H1 (cell line): ENCODE results near the gene OPRD1. TPM values are rescaled to one million over a fixed set of nuclear protein-coding genes. Genes with fewer than 3 reads are reported as not detected.

Experiments used
- CTCF ChIA-PET: fragments of 300-600 bp; sonication (Branson Sonifier 250); formaldehyde crosslinking; loops from one replicate; lab custom pipeline; 2021; ENCODE audit not compliant: partially characterized antibody; lab: Charles Lee
- POLR2A ChIA-PET: fragments of 300-600 bp; sonication (Branson Sonifier 250); formaldehyde crosslinking; loops from one replicate; lab custom pipeline; 2021; ENCODE audit warnings: inconsistent platforms; ENCODE audit not compliant: partially characterized antibody; lab: Charles Lee
- DNase-seq, 2 experiments: peaks; one replicate each; pipeline versions ENCODE4 v3.0.0 to v3.0.0-alpha.2; 2010 to 2022; ENCODE audit warnings: low spot score in 2 of 2, low read depth in 1 of 2, mixed read lengths in 1 of 2
- FAIRE-seq: peaks from 2 replicates; lab custom pipeline; 2011; peaks lifted over from hg19 to GRCh38; lab: Jason Lieb, UNC
- H2AFZ ChIP-seq: 2 replicates; pipeline ENCODE4 v1.8.1; 2012; ENCODE audit warnings: low read length, inconsistent platforms
- H2AK5ac ChIP-seq: 2 replicates; pipeline ENCODE4 v1.6.1; 2013; ENCODE audit warnings: low read depth, low read length
- H2BK120ac ChIP-seq: replicated peaks from 2 replicates; pipeline ENCODE3; 2013; ENCODE audit warnings: low read depth, low read length, inconsistent platforms
- H2BK12ac ChIP-seq: 2 replicates; pipeline ENCODE4 v1.6.1; 2013; ENCODE audit warnings: low read depth, low read length
- H2BK15ac ChIP-seq: 2 replicates; pipeline ENCODE4 v1.6.1; 2013; ENCODE audit warnings: low read length
- H2BK20ac ChIP-seq: 2 replicates; pipeline ENCODE4 v1.6.1; 2013; ENCODE audit warnings: low read length
- H2BK5ac ChIP-seq: 2 replicates; pipeline ENCODE4 v1.6.1; 2013; ENCODE audit warnings: low read depth, low read length
- H3K14ac ChIP-seq: 2 replicates; pipeline ENCODE4 v1.6.1; 2013; ENCODE audit warnings: inconsistent platforms; ENCODE audit not compliant: insufficient read length
- H3K18ac ChIP-seq: 2 replicates; pipeline ENCODE4 v1.6.1; 2013; ENCODE audit warnings: low read length; ENCODE audit errors: extremely low read depth
- H3K23ac ChIP-seq: 2 replicates; pipeline ENCODE4 v1.6.1; 2013; ENCODE audit warnings: inconsistent platforms; ENCODE audit not compliant: insufficient read length
- H3K23me2 ChIP-seq: 2 replicates; pipeline ENCODE4 v1.6.1; 2013; ENCODE audit warnings: low read depth, low read length
- H3K27ac ChIP-seq: 2 replicates; pipeline ENCODE4 v1.6.1; 2011; ENCODE audit warnings: low read depth, low read length, inconsistent platforms
- H3K27me3 ChIP-seq, 4 experiments: replicated peaks in 1 of 4; 1 replicate in 1 of 4; 2 replicates in 3 of 4; pipeline versions ENCODE4 v1.6.1 to v1.8.1; 2011 to 2013; ENCODE audit warnings: low read length in 3 of 4, mild to moderate bottlenecking in 3 of 4, inconsistent platforms in 2 of 4, mixed read lengths in 2 of 4, moderate library complexity in 1 of 4; ENCODE audit not compliant: control insufficient read depth in 3 of 4, insufficient read depth in 3 of 4; ENCODE audit errors: extremely low read depth in 1 of 4
- H3K36me3 ChIP-seq, 4 experiments: 2 replicates each; pipeline versions ENCODE4 v1.6.1 to v1.8.1; 2011 to 2013; ENCODE audit warnings: mild to moderate bottlenecking in 4 of 4, low read length in 3 of 4, moderate library complexity in 2 of 4, control low read depth in 1 of 4, inconsistent platforms in 1 of 4; ENCODE audit not compliant: insufficient read depth in 4 of 4, control insufficient read depth in 2 of 4
- H3K4ac ChIP-seq: replicated peaks from 2 replicates; pipeline ENCODE3; 2013; ENCODE audit warnings: low read length, low read depth, mixed read lengths, inconsistent platforms; ENCODE audit not compliant: insufficient read length
- H3K4me1 ChIP-seq, 4 experiments: replicated peaks in 1 of 4; 1 replicate in 1 of 4; 2 replicates in 3 of 4; pipeline versions ENCODE4 v1.6.1 to v1.8.1; 2011 to 2013; ENCODE audit warnings: low read length in 3 of 4, inconsistent platforms in 2 of 4, mixed read lengths in 1 of 4; ENCODE audit not compliant: insufficient read depth in 4 of 4, control insufficient read depth in 3 of 4
- H3K4me2 ChIP-seq, 2 experiments: 2 replicates each; pipeline versions ENCODE4 v1.6.1 to v1.8.1; 2011 to 2013; ENCODE audit warnings: low read depth in 2 of 2, low read length in 2 of 2, control low read depth in 1 of 2, inconsistent platforms in 1 of 2, mild to moderate bottlenecking in 1 of 2; ENCODE audit not compliant: insufficient read depth in 1 of 2
- H3K4me3 ChIP-seq, 4 experiments: fragments of 200-600, 300-600 bp in 1 of 4; sonication (generic), shearing (Covaris generic), sonication (Bioruptor Twin) in 1 of 4; 2 replicates each; pipeline versions ENCODE4 v1.5.1 to v1.8.1; 2011 to 2016; ENCODE audit warnings: low read length in 4 of 4, low read depth in 3 of 4, control low read depth in 2 of 4, inconsistent platforms in 2 of 4, mild to moderate bottlenecking in 2 of 4, mixed read lengths in 1 of 4, moderate library complexity in 1 of 4; ENCODE audit not compliant: insufficient read depth in 2 of 4; ENCODE audit errors: extremely low read depth in 1 of 4
- H3K56ac ChIP-seq: replicated peaks from 2 replicates; pipeline ENCODE3; 2013; ENCODE audit warnings: low read depth, mild to moderate bottlenecking, mixed read lengths, low read length, inconsistent platforms; ENCODE audit not compliant: insufficient read length
- H3K79me1 ChIP-seq: 2 replicates; pipeline ENCODE4 v1.6.1; 2013; ENCODE audit warnings: low read depth, low read length, control low read depth
- H3K79me2 ChIP-seq, 2 experiments: 2 replicates each; pipeline versions ENCODE4 v1.6.1 to v1.8.1; 2012 to 2013; ENCODE audit warnings: low read length in 2 of 2, mild to moderate bottlenecking in 2 of 2, inconsistent platforms in 1 of 2; ENCODE audit not compliant: insufficient read depth in 2 of 2, control insufficient read depth in 1 of 2
- H3K9ac ChIP-seq, 4 experiments: replicated peaks in 1 of 4; 1 replicate in 1 of 4; 2 replicates in 3 of 4; pipeline versions ENCODE4 v1.6.1 to v1.8.1; 2011 to 2013; ENCODE audit warnings: low read depth in 3 of 4, low read length in 3 of 4, control low read depth in 2 of 4, mild to moderate bottlenecking in 2 of 4, moderate library complexity in 2 of 4, inconsistent platforms in 1 of 4; ENCODE audit errors: extremely low read depth in 1 of 4
- H3K9me3 ChIP-seq, 2 experiments: 2 replicates each; pipeline versions ENCODE4 v1.6.1 to v1.8.1; 2012 to 2013; ENCODE audit warnings: mild to moderate bottlenecking in 2 of 2, moderate library complexity in 2 of 2, control low read depth in 1 of 2, inconsistent platforms in 1 of 2, low read depth in 1 of 2, low read length in 1 of 2, mixed read lengths in 1 of 2; ENCODE audit not compliant: insufficient read depth in 2 of 2
- H4K20me1 ChIP-seq, 2 experiments: replicated peaks in 1 of 2; 2 replicates each; pipeline versions ENCODE3 to v1.8.1; 2011 to 2013; ENCODE audit warnings: inconsistent platforms in 2 of 2, low read length in 2 of 2, mild to moderate bottlenecking in 1 of 2; ENCODE audit not compliant: insufficient read depth in 2 of 2, control insufficient read depth in 1 of 2
- H4K5ac ChIP-seq: 2 replicates; pipeline ENCODE4 v1.6.1; 2013; ENCODE audit warnings: low read length, low read depth, mixed read lengths, inconsistent platforms; ENCODE audit not compliant: insufficient read length
- H4K8ac ChIP-seq: 2 replicates; pipeline ENCODE4 v1.8.0; 2013; ENCODE audit warnings: mild to moderate bottlenecking, moderate library complexity, low read length, inconsistent platforms; ENCODE audit not compliant: insufficient read depth; ENCODE audit errors: extremely low read depth
- H4K91ac ChIP-seq: replicated peaks from 2 replicates; pipeline ENCODE3; 2013; ENCODE audit warnings: low read length, mixed read lengths, inconsistent platforms; ENCODE audit not compliant: insufficient read length
- CHD1 ChIP-seq: IDR thresholded peaks from 2 replicates; pipeline ENCODE4 v1.6.1; 2012; ENCODE audit warnings: low read depth, low read length, improper control_type of control experiment
- KDM5A ChIP-seq: fragments of 200-600 bp; IDR thresholded peaks from 2 replicates; pipeline ENCODE4 v1.7.1; 2012; ENCODE audit warnings: mild to moderate bottlenecking, low read length, inconsistent platforms, mixed read lengths
- MAX ChIP-seq: IDR thresholded peaks from 2 replicates; pipeline ENCODE4 v1.6.1; 2012; ENCODE audit warnings: inconsistent platforms
- RFX5 ChIP-seq: IDR thresholded peaks from 2 replicates; pipeline ENCODE4 v1.6.1; 2011; ENCODE audit warnings: low read depth, low read length, improper control_type of control experiment, borderline replicate concordance
- WGBS, 2 experiments: shearing (Covaris generic) in 1 of 2; methylation state at CpG; one replicate each; pipeline versions ENCODE4 v1.1.6 to v1.1.7; 2013 to 2015; ENCODE audit warnings: low lambda C conversion rate in 2 of 2, mixed read lengths in 2 of 2, inconsistent platforms in 1 of 2, low coverage in 1 of 2, missing lambda C conversion rate in 1 of 2; ENCODE audit not compliant: insufficient replicate concordance in 2 of 2, insufficient coverage in 1 of 2, insufficient read length in 1 of 2; ENCODE audit errors: extremely low coverage in 1 of 2, missing lambda C conversion rate in 1 of 2; 5-methylcytosine and 5-hydroxymethylcytosine counted together
- polyA plus RNA-seq, 7 experiments: library from polyadenylated mRNA; depleted of rRNA in 3 of 7; stranded (reverse) in 5 of 7; unstranded in 2 of 7; fragments of >200 nt in 5 of 7; fragments of 200-250 nt in 2 of 7; gene quantifications; 1 replicate in 5 of 7; 2 replicates in 1 of 7; 4 replicates in 1 of 7; pipeline versions ENCODE4 v1.2.1 to v1.2.3, GENCODE V29; 2011 to 2013; ENCODE audit warnings: missing spikeins in 2 of 7, mixed read lengths in 2 of 7
- total RNA-seq: library from RNA; stranded (reverse); fragmentation: NEBNext Ultra II Directional; extraction: Animal tissue kit (Norgen Biotek cat#: 25700); gene quantifications from 2 replicates; pipeline ENCODE4 v1.2.1, GENCODE V29; 2021
- TF ChIP-seq, protein P1 (sequence below), 3 experiments: IDR thresholded peaks; 1 replicate in 2 of 3; 2 replicates in 1 of 3; pipeline versions ENCODE4 v1.5.1 to v1.6.1; 2011; ENCODE audit warnings: low read length in 3 of 3, mild to moderate bottlenecking in 3 of 3, inconsistent platforms in 2 of 3, low read depth in 1 of 3, moderate library complexity in 1 of 3; ENCODE audit not compliant: insufficient read depth in 1 of 3; ENCODE audit errors: control extremely low read depth in 1 of 3

The OPRD1 gene
- total and polyA plus RNA-seq, 2 of the 8 experiments (the other 6 are each of a cell fraction or from before 2014, with no cell fraction given), result 2.6 to 3.7 TPM

- Histone ChIP-seq H2BK5ac (no peak overlapping the region), H2AK5ac (no peak overlapping the region), H2AFZ (no peak overlapping the region), H3K14ac (no peak overlapping the region), H3K79me1 (no peaks in the 10 kb centered on the region; the same call in 1 of the 2 replicates), H3K36me3 (no peaks in the 10 kb centered on the region), H3K4me1 (no peaks in the 10 kb centered on the region; a peak in 1 of 7 replicates), H3K23me2 (no peaks in the 10 kb centered on the region), H3K18ac (no peak overlapping the region), H3K56ac (no peak overlapping the region), H2BK15ac (no peak overlapping the region), H3K4ac (no peak overlapping the region), H4K91ac (no peak overlapping the region), H3K9me3 (no peaks in the 10 kb centered on the region), H3K4me2 (no peak overlapping the region), H4K8ac (no peak overlapping the region; the same call in 1 of the 2 replicates), H3K27ac (no peak overlapping the region), H3K9ac (no peak overlapping the region), H2BK120ac (no peak overlapping the region), H4K20me1 (no peaks in the 10 kb centered on the region), H3K27me3 (no peaks in the 10 kb centered on the region; a peak in 1 of 7 replicates), H3K4me3 (no peak overlapping the region), H4K5ac (no peak overlapping the region), H3K79me2 (no peaks in the 10 kb centered on the region), H2BK12ac (no peak overlapping the region), H3K23ac (no peak overlapping the region), H2BK20ac (no peak overlapping the region)
- ChIA-PET CTCF (interaction anchor here (0.7 to 7.2 kb wide), 18 partner anchors 9 to 193 kb away, joined by 3 to 44 read pairs (median 4); no protein-coding TSS in a partner anchor), POLR2A (interaction anchor here (0.9 to 1.7 kb wide), 2 partner anchors 9 to 24 kb away, joined by 3 to 4 read pairs; no protein-coding TSS in a partner anchor)
- FAIRE-seq (no peak), DNase-seq (no peak)
- 85% methylated on average over 8 of the region's 8 CpGs; no CpG with 5 or more reads in 1 of the 2 experiments for WGBS, 2 experiments
- TF ChIP-seq KDM5A (no peak), RFX5 (no peak), CHD1 (no peak), MAX (no peak)
- TF ChIP-seq, protein P1, sequence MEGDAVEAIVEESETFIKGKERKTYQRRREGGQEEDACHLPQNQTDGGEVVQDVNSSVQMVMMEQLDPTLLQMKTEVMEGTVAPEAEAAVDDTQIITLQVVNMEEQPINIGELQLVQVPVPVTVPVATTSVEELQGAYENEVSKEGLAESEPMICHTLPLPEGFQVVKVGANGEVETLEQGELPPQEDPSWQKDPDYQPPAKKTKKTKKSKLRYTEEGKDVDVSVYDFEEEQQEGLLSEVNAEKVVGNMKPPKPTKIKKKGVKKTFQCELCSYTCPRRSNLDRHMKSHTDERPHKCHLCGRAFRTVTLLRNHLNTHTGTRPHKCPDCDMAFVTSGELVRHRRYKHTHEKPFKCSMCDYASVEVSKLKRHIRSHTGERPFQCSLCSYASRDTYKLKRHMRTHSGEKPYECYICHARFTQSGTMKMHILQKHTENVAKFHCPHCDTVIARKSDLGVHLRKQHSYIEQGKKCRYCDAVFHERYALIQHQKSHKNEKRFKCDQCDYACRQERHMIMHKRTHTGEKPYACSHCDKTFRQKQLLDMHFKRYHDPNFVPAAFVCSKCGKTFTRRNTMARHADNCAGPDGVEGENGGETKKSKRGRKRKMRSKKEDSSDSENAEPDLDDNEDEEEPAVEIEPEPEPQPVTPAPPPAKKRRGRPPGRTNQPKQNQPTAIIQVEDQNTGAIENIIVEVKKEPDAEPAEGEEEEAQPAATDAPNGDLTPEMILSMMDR (IDR thresholded peaks at IDR 0.05; ENCODE audit: control extremely low read depth in 1 of 3, insufficient read depth in 1 of 3, low read depth in 1 of 3, low read length in 3 of 3), result peak in 2 of 3 experiments; percentile 3 to 24; a peak in 2 of 4 replicates
These were observed 29.1 kb downstream of the OPRD1 start for GRCh38 chr1:28840928-28841544.
